ENCODE data around the gene WDR47.

DNA sequence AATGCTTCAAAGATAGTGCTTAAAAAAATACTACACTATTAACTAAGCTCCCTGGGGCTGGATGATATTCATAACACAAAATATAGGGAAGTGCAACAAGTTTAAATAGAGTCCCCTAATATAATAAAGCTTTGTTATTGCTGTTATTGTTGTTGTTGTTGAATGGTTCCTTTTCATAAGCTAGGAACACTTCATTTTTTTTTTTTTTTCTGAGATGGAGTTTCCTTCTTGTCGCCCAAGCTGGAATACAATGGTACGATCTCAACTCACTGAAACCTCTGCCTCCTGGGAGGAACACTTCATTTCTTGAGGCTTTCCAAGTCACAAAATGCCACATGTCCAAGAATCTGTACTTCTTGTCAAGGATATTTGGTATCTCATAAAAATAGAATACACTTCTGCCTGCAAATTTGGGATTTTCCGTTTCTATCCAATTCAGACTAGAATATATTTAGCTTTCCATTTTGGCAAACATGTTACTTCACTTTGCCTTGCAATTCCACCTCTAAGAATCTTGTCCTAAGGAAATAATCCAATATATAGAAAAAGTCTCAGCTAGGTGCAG lies 21.1 kb downstream of the WDR47 start:
- TF ChIP-seq, protein P1, sequence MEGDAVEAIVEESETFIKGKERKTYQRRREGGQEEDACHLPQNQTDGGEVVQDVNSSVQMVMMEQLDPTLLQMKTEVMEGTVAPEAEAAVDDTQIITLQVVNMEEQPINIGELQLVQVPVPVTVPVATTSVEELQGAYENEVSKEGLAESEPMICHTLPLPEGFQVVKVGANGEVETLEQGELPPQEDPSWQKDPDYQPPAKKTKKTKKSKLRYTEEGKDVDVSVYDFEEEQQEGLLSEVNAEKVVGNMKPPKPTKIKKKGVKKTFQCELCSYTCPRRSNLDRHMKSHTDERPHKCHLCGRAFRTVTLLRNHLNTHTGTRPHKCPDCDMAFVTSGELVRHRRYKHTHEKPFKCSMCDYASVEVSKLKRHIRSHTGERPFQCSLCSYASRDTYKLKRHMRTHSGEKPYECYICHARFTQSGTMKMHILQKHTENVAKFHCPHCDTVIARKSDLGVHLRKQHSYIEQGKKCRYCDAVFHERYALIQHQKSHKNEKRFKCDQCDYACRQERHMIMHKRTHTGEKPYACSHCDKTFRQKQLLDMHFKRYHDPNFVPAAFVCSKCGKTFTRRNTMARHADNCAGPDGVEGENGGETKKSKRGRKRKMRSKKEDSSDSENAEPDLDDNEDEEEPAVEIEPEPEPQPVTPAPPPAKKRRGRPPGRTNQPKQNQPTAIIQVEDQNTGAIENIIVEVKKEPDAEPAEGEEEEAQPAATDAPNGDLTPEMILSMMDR (IDR thresholded peaks at IDR 0.05): no peak
- TF ChIP-seq EP300 (IDR thresholded peaks at IDR 0.05): no peak
- no peak for TF ChIP-seq POLR2A (IDR thresholded peaks at IDR 0.05)

All from ovary (tissue), 3 donors.